Naive B cell (primary cell): ENCODE data around the gene FKBP7. TPM values are rescaled to one million over a fixed set of nuclear protein-coding genes. Genes with fewer than 3 reads are reported as not detected.

Source experiments
- ATAC-seq, 2 donors: fragments of 150-1000 bp; cut with Tn5 transposase; 2 replicates each; pipeline ENCODE4 v1.10.0; 2021; ENCODE audit warnings: low read depth in 2 of 2, mild to moderate bottlenecking in 2 of 2, moderate library complexity in 2 of 2
- DNase-seq: peaks from one replicate; pipeline ENCODE4 v3.0.0; 2022
- H3K27ac Mint-ChIP-seq, 6 donors: one replicate each; pipeline ENCODE4 v1.8.0; 2020 to 2022; ENCODE audit warnings: mild to moderate bottlenecking in 6 of 6, mixed read lengths in 6 of 6, moderate library complexity in 5 of 6, inconsistent platforms in 2 of 6
- H3K27me3 Mint-ChIP-seq, 3 donors: one replicate each; pipeline ENCODE4 v1.8.0; 2021 to 2022; ENCODE audit warnings: mixed read lengths in 3 of 3, mild to moderate bottlenecking in 1 of 3
- H3K36me3 Mint-ChIP-seq, 2 donors: one replicate each; pipeline ENCODE4 v1.8.0; 2020 to 2022; ENCODE audit warnings: mixed read lengths in 2 of 2, inconsistent platforms in 1 of 2, mild to moderate bottlenecking in 1 of 2
- H3K4me1 Mint-ChIP-seq, 3 donors: one replicate each; pipeline ENCODE4 v1.8.0; 2020 to 2022; ENCODE audit warnings: mixed read lengths in 3 of 3, inconsistent platforms in 1 of 3, mild to moderate bottlenecking in 1 of 3, moderate library complexity in 1 of 3
- H3K4me3 Mint-ChIP-seq, 8 donors: one replicate each; pipeline ENCODE4 v1.8.0; 2020 to 2022; ENCODE audit warnings: mild to moderate bottlenecking in 8 of 8, mixed read lengths in 8 of 8, moderate library complexity in 8 of 8, inconsistent platforms in 2 of 8
- H3K9me3 Mint-ChIP-seq, 7 donors: one replicate each; pipeline ENCODE4 v1.8.0; 2020 to 2022; ENCODE audit warnings: mixed read lengths in 7 of 7, mild to moderate bottlenecking in 5 of 7, inconsistent platforms in 2 of 7, moderate library complexity in 1 of 7
- polyA plus RNA-seq, 6 donors: library from polyadenylated mRNA; unstranded; fragments of 300-500 nt; fragmentation: Illumina TruSeq; gene quantifications; one replicate each; pipeline ENCODE4 v1.2.3, GENCODE V29; 2021; ENCODE audit warnings: low read depth in 6 of 6

FKBP7 gene
- polyA plus RNA-seq, 6 donors from 2014 or later: 2.4 to 9.9 (median 4.7) TPM

- Mint-ChIP-seq H3K9me3 (no peaks in the 10 kb centered on the region), H3K36me3 (peaks cover 11 to 15% of the 10 kb centered on the region in 2 donors)
Observed at GRCh38 chr2:178510384-178510783, 32.0 kb upstream of the FKBP7 start.

GRCh38 chr2:178508646-178509045, 30.2 kb upstream of the FKBP7 start:
- Mint-ChIP-seq H3K36me3 (peaks cover 11 to 15% of the 10 kb centered on the region in 2 donors), H3K4me3 (no peak overlapping the region), H3K27me3 (no peaks in the 10 kb centered on the region), H3K4me1 (no peaks in the 10 kb centered on the region), H3K9me3 (no peaks in the 10 kb centered on the region), H3K27ac (peak overlapping the region in 1 of 6 donors; percentile 24)
- DNase-seq (no peak), ATAC-seq (no peak)

More at GRCh38 chr2:178510384-178510783, 32.0 kb upstream of the FKBP7 start:
- no peaks in the 10 kb centered on the region for H3K27me3 Mint-ChIP-seq
- H3K27ac Mint-ChIP-seq: no peak overlapping the region
- no peaks in the 10 kb centered on the region for H3K4me1 Mint-ChIP-seq
- DNase-seq (no peak), ATAC-seq (no peak)
- no peak overlapping the region for H3K4me3 Mint-ChIP-seq

GRCh38 chr2:178506949-178507348, 28.5 kb upstream of the FKBP7 start:
- no peak overlapping the region for H3K4me3 Mint-ChIP-seq
- H3K27ac Mint-ChIP-seq: peak overlapping the region in 1 of 6 donors; percentile 7
- H3K9me3 Mint-ChIP-seq: no peaks in the 10 kb centered on the region
- no peak for ATAC-seq
- no peaks in the 10 kb centered on the region for H3K27me3 Mint-ChIP-seq
- peaks cover 10 to 13% of the 10 kb centered on the region in 2 donors for H3K36me3 Mint-ChIP-seq
- DNase-seq: no peak
- no peaks in the 10 kb centered on the region for H3K4me1 Mint-ChIP-seq

- Mint-ChIP-seq H3K9me3 (no peaks in the 10 kb centered on the region), H3K27me3 (no peaks in the 10 kb centered on the region), H3K27ac (peak overlapping the region in 2 of 6 donors; percentile 7 to 65), H3K36me3 (peaks cover 11 to 13% of the 10 kb centered on the region in 2 donors), H3K4me1 (no peaks in the 10 kb centered on the region), H3K4me3 (no peak overlapping the region)
- no peak for ATAC-seq
- no peak for DNase-seq
Observed at GRCh38 chr2:178506524-178506923, 28.1 kb upstream of the FKBP7 start.

- DNase-seq: no peak
- no peaks in the 10 kb centered on the region for H3K27me3 Mint-ChIP-seq
- no peak overlapping the region for H3K4me3 Mint-ChIP-seq
- H3K27ac Mint-ChIP-seq: no peak overlapping the region
- H3K9me3 Mint-ChIP-seq: no peaks in the 10 kb centered on the region
- peaks cover 9 to 13% of the 10 kb centered on the region in 2 donors for H3K36me3 Mint-ChIP-seq
- ATAC-seq: no peak
- H3K4me1 Mint-ChIP-seq: no peaks in the 10 kb centered on the region
Observed at GRCh38 chr2:178506101-178506500, 27.7 kb upstream of the FKBP7 start.

GRCh38 chr2:178502751-178503150, 24.4 kb upstream of the FKBP7 start:
- Mint-ChIP-seq H3K27ac (no peak overlapping the region), H3K9me3 (no peaks in the 10 kb centered on the region), H3K36me3 (peaks cover 17 to 21% of the 10 kb centered on the region in 2 donors), H3K4me3 (no peak overlapping the region), H3K4me1 (no peaks in the 10 kb centered on the region), H3K27me3 (no peaks in the 10 kb centered on the region)
- ATAC-seq (no peak), DNase-seq (no peak)

GRCh38 chr2:178499640-178500039, 21.2 kb upstream of the FKBP7 start:
- no peaks in the 10 kb centered on the region for H3K27me3 Mint-ChIP-seq
- H3K4me3 Mint-ChIP-seq: no peak overlapping the region
- peak overlapping the region in 1 of 6 donors; percentile 38 for H3K27ac Mint-ChIP-seq
- peaks cover 28 to 36% of the 10 kb centered on the region in 2 donors for H3K36me3 Mint-ChIP-seq
- ATAC-seq: no peak
- DNase-seq: no peak
- no peaks in the 10 kb centered on the region for H3K9me3 Mint-ChIP-seq
- H3K4me1 Mint-ChIP-seq: no peaks in the 10 kb centered on the region

- DNase-seq (no peak), ATAC-seq (no peak)
- H3K4me1 Mint-ChIP-seq: no peaks in the 10 kb centered on the region
- peaks cover 28 to 43% of the 10 kb centered on the region in 2 donors for H3K36me3 Mint-ChIP-seq
- H3K27ac Mint-ChIP-seq: peak overlapping the region in 1 of 6 donors; percentile 49
- no peaks in the 10 kb centered on the region for H3K27me3 Mint-ChIP-seq
- H3K9me3 Mint-ChIP-seq: no peaks in the 10 kb centered on the region
- no peak overlapping the region for H3K4me3 Mint-ChIP-seq
Observed at GRCh38 chr2:178498137-178498536, 19.7 kb upstream of the FKBP7 start.

GRCh38 chr2:178496049-178496448, 17.6 kb upstream of the FKBP7 start:
- Mint-ChIP-seq H3K4me1 (no peaks in the 10 kb centered on the region), H3K27ac (peak overlapping the region in 2 of 6 donors; percentile 55 to 56), H3K27me3 (no peaks in the 10 kb centered on the region), H3K36me3 (peaks cover 18 to 31% of the 10 kb centered on the region in 2 donors), H3K9me3 (no peaks in the 10 kb centered on the region), H3K4me3 (no peak overlapping the region)
- ATAC-seq: no peak
- no peak for DNase-seq

GRCh38 chr2:178491612-178492011, 13.2 kb upstream of the FKBP7 start:
- no peaks in the 10 kb centered on the region for H3K27me3 Mint-ChIP-seq
- no peak overlapping the region for H3K4me3 Mint-ChIP-seq
- no peaks in the 10 kb centered on the region for H3K9me3 Mint-ChIP-seq
- ATAC-seq (no peak), DNase-seq (no peak)
- H3K4me1 Mint-ChIP-seq: peaks cover 6 to 12% (median 10%) of the 10 kb centered on the region in 3 donors
- peak overlapping the region in 1 of 6 donors; percentile 29 for H3K27ac Mint-ChIP-seq
- peaks cover 24 to 43% of the 10 kb centered on the region in 2 donors for H3K36me3 Mint-ChIP-seq

- Mint-ChIP-seq H3K4me3 (no peak overlapping the region), H3K36me3 (peaks cover 23 to 28% of the 10 kb centered on the region in 2 donors), H3K4me1 (peaks cover 32 to 53% (median 38%) of the 10 kb centered on the region in 3 donors), H3K27me3 (no peaks in the 10 kb centered on the region), H3K27ac (no peak overlapping the region), H3K9me3 (no peaks in the 10 kb centered on the region)
- DNase-seq: no peak
- ATAC-seq: no peak
Observed at GRCh38 chr2:178485356-178485755, 7.0 kb upstream of the FKBP7 start.

- Mint-ChIP-seq H3K9me3 (no peaks in the 10 kb centered on the region), H3K36me3 (peaks cover 18 to 21% of the 10 kb centered on the region in 2 donors), H3K4me1 (peaks cover 26 to 50% (median 42%) of the 10 kb centered on the region in 3 donors), H3K4me3 (no peak overlapping the region), H3K27me3 (no peaks in the 10 kb centered on the region), H3K27ac (peak overlapping the region in 1 of 6 donors; percentile 32)
- DNase-seq (no peak), ATAC-seq (no peak)
Observed at GRCh38 chr2:178484245-178485041, 6.0 kb upstream of the FKBP7 start.

GRCh38 chr2:178482437-178482836, 4.0 kb upstream of the FKBP7 start:
- H3K4me1 Mint-ChIP-seq: peaks cover 31 to 56% (median 55%) of the 10 kb centered on the region in 3 donors
- peaks cover 13 to 15% of the 10 kb centered on the region in 2 donors for H3K36me3 Mint-ChIP-seq
- H3K9me3 Mint-ChIP-seq: no peaks in the 10 kb centered on the region
- no peaks in the 10 kb centered on the region for H3K27me3 Mint-ChIP-seq
- H3K27ac Mint-ChIP-seq: peak overlapping the region in 1 of 6 donors; percentile 96
- DNase-seq: no peak
- no peak for ATAC-seq
- H3K4me3 Mint-ChIP-seq: peak overlapping the region in 6 of 8 donors; percentile 53 to 98 (median 96)
